T-helper 2 cell (primary cell): ENCODE data around the gene MPPED2.

ENCODE experiments used
- DNase-seq, 5 experiments: peaks; one replicate each; pipeline versions ENCODE4 v3.0.0 to v3.0.0-alpha.2; 2012 to 2022

MPPED2 gene

GRCh38 chr11:30451167-30451566, 135.0 kb downstream of the MPPED2 start:
- DNase-seq: no peak

- no peak for DNase-seq
These were observed 139.0 kb downstream of the MPPED2 start for GRCh38 chr11:30447058-30447640.

GRCh38 chr11:30446520-30446919, 139.6 kb downstream of the MPPED2 start:
- no peak for DNase-seq

- DNase-seq: no peak
These were observed 141.1 kb downstream of the MPPED2 start for GRCh38 chr11:30445056-30445455.

- no peak for DNase-seq
These were observed 145.6 kb downstream of the MPPED2 start for GRCh38 chr11:30440510-30440909.

GRCh38 chr11:30436801-30437200, 149.4 kb downstream of the MPPED2 start:
- DNase-seq: no peak

- DNase-seq: no peak
These were observed 150.7 kb downstream of the MPPED2 start for GRCh38 chr11:30435488-30435887.

- no peak for DNase-seq
These were observed 151.3 kb downstream of the MPPED2 start for GRCh38 chr11:30434901-30435300.

- no peak for DNase-seq
These were observed 152.3 kb downstream of the MPPED2 start for GRCh38 chr11:30433831-30434230.

GRCh38 chr11:30432716-30433115, 153.4 kb downstream of the MPPED2 start:
- DNase-seq: no peak

GRCh38 chr11:30432178-30432577, 154.0 kb downstream of the MPPED2 start:
- no peak for DNase-seq

GRCh38 chr11:30431127-30431814, 154.9 kb downstream of the MPPED2 start:
- DNase-seq: peak in 1 of 5 experiments; percentile 11

- DNase-seq: no peak
These were observed 156.6 kb downstream of the MPPED2 start for GRCh38 chr11:30429550-30429949.

GRCh38 chr11:30426781-30427180, 159.4 kb downstream of the MPPED2 start:
- DNase-seq: no peak

- DNase-seq: no peak
These were observed 161.3 kb downstream of the MPPED2 start for GRCh38 chr11:30424844-30425243.

- no peak for DNase-seq
These were observed 161.8 kb downstream of the MPPED2 start for GRCh38 chr11:30424321-30424720.

- DNase-seq: no peak
These were observed 162.3 kb downstream of the MPPED2 start for GRCh38 chr11:30423886-30424285.

GRCh38 chr11:30423279-30423648, 162.9 kb downstream of the MPPED2 start:
- no peak for DNase-seq

GRCh38 chr11:30422447-30423278, 163.5 kb downstream of the MPPED2 start:
- no peak for DNase-seq

GRCh38 chr11:30420233-30420787, 165.8 kb downstream of the MPPED2 start:
- DNase-seq: no peak

- DNase-seq: no peak
These were observed 171.3 kb downstream of the MPPED2 start for GRCh38 chr11:30414806-30415205.

- no peak for DNase-seq
These were observed 171.9 kb downstream of the MPPED2 start for GRCh38 chr11:30414244-30414643.

GRCh38 chr11:30412509-30412908, 173.6 kb downstream of the MPPED2 start:
- no peak for DNase-seq

GRCh38 chr11:30411383-30411782, 174.8 kb downstream of the MPPED2 start:
- DNase-seq: no peak
